NB4 (cell line): ENCODE results near the gene CELSR1.

ENCODE experiments used
- DNase-seq: peaks from one replicate; pipeline ENCODE4 v3.0.0; 2010; ENCODE audit warnings: low read depth
- H3K4me3 ChIP-seq: one replicate; pipeline ENCODE4 v1.5.1; 2011; ENCODE audit warnings: mild to moderate bottlenecking, low read depth, low read length, moderate library complexity
- CTCF ChIP-seq: IDR thresholded peaks from one replicate; pipeline ENCODE4 v1.5.1; 2012; ENCODE audit warnings: low read depth, low read length
- MAX ChIP-seq: IDR thresholded peaks from 2 replicates; pipeline ENCODE4 v1.6.1; 2011; ENCODE audit warnings: low read depth, low read length
- MYC ChIP-seq: IDR thresholded peaks from 2 replicates; pipeline ENCODE4 v1.6.1; 2011; ENCODE audit warnings: low read depth, low read length
- POLR2A ChIP-seq: IDR thresholded peaks from 2 replicates; pipeline ENCODE4 v1.6.1; 2011; ENCODE audit warnings: mild to moderate bottlenecking; ENCODE audit not compliant: insufficient read length; ENCODE audit errors: extremely low read depth

Gene CELSR1

GRCh38 chr22:46445771-46446420 lies 91.5 kb downstream of the CELSR1 start:
- no peak for DNase-seq
- TF ChIP-seq MAX (no peak), CTCF (no peak), POLR2A (no peak), MYC (no peak)
- H3K4me3 ChIP-seq: no peak overlapping the region

GRCh38 chr22:46444390-46444854 lies 93.0 kb downstream of the CELSR1 start:
- TF ChIP-seq MAX (no peak), POLR2A (no peak), CTCF (no peak), MYC (no peak)
- no peak for DNase-seq
- no peak overlapping the region for H3K4me3 ChIP-seq

GRCh38 chr22:46443850-46444389 lies 93.5 kb downstream of the CELSR1 start:
- no peak overlapping the region for H3K4me3 ChIP-seq
- no peak for DNase-seq
- TF ChIP-seq POLR2A (no peak), MYC (no peak), MAX (no peak), CTCF (no peak)

- no peak for TF ChIP-seq CTCF
- no peak for TF ChIP-seq MYC
- TF ChIP-seq MAX: no peak
- no peak overlapping the region for H3K4me3 ChIP-seq
- DNase-seq: no peak
These were observed 95.1 kb downstream of the CELSR1 start for GRCh38 chr22:46442217-46442853.

GRCh38 chr22:46439576-46440465 lies 97.6 kb downstream of the CELSR1 start:
- H3K4me3 ChIP-seq: no peak overlapping the region
- TF ChIP-seq POLR2A (no peak), CTCF (no peak), MYC (no peak), MAX (no peak)
- no peak for DNase-seq
